Right cardiac atrium (tissue), 5 donors: Measurements from ENCODE around the gene DYNAP. TPM values are rescaled to one million over a fixed set of nuclear protein-coding genes. Genes with fewer than 3 reads are reported as not detected.

ENCODE experiments used
- ATAC-seq, 2 donors: fragments of 200-7000 bp; cut with Tn5 transposase; one replicate each; pipeline versions ENCODE4 v1.8.0 to v1.9.1; 2020; ENCODE audit warnings: moderate library complexity in 2 of 2, mild to moderate bottlenecking in 1 of 2
- DNase-seq, 3 donors: peaks; one replicate each; pipeline ENCODE4 v3.0.0-alpha.2; 2020
- H3K27ac ChIP-seq: one replicate; pipeline ENCODE4 v1.5.1; 2013; ENCODE audit warnings: mild to moderate bottlenecking, low read length, control low read depth, moderate library complexity
- H3K27me3 ChIP-seq: one replicate; pipeline ENCODE4 v1.6.1; 2013; ENCODE audit not compliant: control insufficient read depth, insufficient read depth
- H3K4me1 ChIP-seq: one replicate; pipeline ENCODE4 v1.6.1; 2013; ENCODE audit warnings: low read length; ENCODE audit not compliant: control insufficient read depth, insufficient read depth
- H3K4me3 ChIP-seq: one replicate; pipeline ENCODE4 v1.5.1; 2013; ENCODE audit warnings: low read length, control low read depth
- H3K9me3 ChIP-seq: one replicate; pipeline ENCODE4 v1.6.1; 2013; ENCODE audit warnings: low read length; ENCODE audit not compliant: control insufficient read depth
- WGBS: extraction: QIAGEN DNeasy Blood & Tissue Kit; methylation state at CpG from one replicate; pipeline ENCODE4 v1.1.7; 2013; 5-methylcytosine and 5-hydroxymethylcytosine counted together
- intact Hi-C, 4 donors: fragments of 100-400 bp; cut with DNase I; formaldehyde crosslinking; loops; one replicate each; pipeline versions ENCODE4 v1.11.0 to v1.14.0; 2022 to 2023
- polyA plus RNA-seq: library from polyadenylated mRNA; stranded (reverse); fragments of 200-250 nt; gene quantifications from one replicate; pipeline ENCODE4 v1.2.3, GENCODE V29; 2013
- total RNA-seq, 4 donors: library from RNA; stranded (reverse); fragmentation: NEBNext Ultra II Directional; extraction: Animal tissue kit (Norgen Biotek cat#: 25700); gene quantifications; one replicate each; pipeline ENCODE4 v1.2.1, GENCODE V29; 2021
- donor health status: healthy with polysubstance abuse.
- donor health status: DM: no; HTN: yes; CAD: no.
- donor health status: DM: no; HTN: no; CAD: no.
- donor health status: DM: no; HTN: yes; CAD: no; lungs with severe emphysema.
- donor health status: DM: yes; HTN: yes; CAD: no.

The DYNAP gene
- total and polyA plus RNA-seq, 5 donors, result not detected

DNA sequence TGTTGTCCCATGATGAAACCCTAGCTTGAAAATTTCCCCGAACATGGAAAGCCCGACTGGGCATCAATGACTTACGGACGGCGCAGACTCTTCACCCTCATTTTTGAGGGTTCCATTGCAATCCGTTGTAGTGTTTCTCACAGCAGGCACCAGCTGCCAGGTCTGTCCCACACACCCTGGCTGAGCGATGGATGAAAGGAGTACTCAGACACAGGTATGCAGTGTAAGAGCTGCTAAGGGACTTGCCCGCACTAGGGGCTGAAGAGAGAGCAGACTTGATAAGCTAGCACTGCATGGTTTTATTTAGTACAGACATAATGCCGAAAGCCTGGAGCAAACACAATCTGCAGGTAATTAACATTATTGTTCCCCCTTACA lies 15.8 kb downstream of the DYNAP start:
- Histone ChIP-seq H3K4me3 (no peak overlapping the region), H3K4me1 (no peaks in the 10 kb centered on the region), H3K27me3 (no peaks in the 10 kb centered on the region), H3K9me3 (no peaks in the 10 kb centered on the region), H3K27ac (no peak overlapping the region)
- intact Hi-C loops, result no loop called here
- DNase-seq (no peak), ATAC-seq (no peak)
- WGBS, result 82% methylated on average over 9 of the region's 9 CpGs

DNA sequence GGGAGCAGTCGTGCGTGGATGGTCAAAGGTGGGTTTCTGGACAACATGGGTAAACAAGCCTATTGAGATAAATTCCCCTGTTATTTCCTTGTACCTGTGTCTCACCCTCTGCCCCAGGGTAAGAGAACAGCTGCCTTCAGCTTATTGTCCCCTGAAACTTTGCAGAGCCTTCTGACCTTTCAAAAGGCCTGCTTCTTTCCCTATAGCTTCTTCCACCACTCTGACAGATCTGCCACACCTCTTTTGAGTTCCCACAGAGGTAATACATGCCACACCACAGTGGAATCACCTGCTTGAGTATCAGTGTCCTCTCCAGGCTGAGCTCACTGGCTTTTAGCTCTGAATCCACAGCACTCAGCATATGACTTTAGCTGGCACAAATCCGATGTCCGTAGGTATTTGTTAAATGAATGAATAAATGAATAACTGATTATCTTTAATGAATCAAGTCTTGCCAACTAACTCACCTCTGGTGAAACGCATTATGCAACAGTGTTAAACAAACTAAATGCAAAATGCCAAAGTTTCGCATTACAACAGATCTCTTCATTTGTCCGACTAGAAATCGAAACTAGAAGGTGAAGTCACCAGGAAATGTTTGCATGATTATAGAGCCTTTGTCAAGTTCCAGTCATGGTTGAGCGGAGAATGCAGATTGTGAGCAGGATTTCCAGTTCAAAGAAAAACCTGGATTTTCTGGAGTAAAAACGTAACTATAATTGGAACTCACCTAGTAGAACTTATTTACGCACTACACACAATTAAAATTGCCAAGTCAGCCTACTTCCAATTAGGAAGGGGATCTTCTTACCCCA lies 16.4 kb downstream of the DYNAP start:
- 68% methylated on average over 11 of the region's 11 CpGs for WGBS
- no peaks in the 10 kb centered on the region for H3K27me3 ChIP-seq
- intact Hi-C loops, result no loop called here
- H3K4me1 ChIP-seq, result no peaks in the 10 kb centered on the region
- DNase-seq (no peak), ATAC-seq (no peak)
- no peak overlapping the region for H3K4me3 ChIP-seq
- H3K9me3 ChIP-seq, result no peaks in the 10 kb centered on the region
- H3K27ac ChIP-seq, result no peak overlapping the region

DNA sequence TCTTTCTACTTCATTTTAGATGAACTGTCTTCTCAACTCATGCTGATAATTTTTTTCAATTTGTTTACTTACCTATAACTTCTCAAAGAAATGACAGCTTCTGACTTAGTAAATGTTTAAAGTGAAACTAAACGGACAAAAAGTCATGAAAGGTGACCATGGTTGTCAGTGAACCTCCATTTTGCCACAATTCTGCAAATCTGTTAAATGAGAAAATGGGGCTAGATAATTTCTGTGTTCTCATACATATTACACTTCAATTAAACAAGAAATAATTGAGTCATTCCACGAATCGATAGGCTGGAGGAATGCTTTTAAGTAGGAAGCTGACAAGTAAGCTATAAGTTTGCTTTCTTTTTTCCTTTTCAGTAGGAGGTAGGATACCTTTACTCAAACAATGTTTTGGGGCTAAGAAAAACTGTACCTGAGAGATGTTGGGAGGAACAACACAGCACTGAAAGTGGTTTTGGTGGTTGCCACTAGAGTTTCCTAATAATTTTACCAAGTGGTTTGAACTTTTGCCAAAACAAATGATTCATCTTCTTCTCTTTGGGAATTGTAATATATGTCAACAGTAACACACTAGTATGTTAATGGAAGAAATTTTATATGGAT lies 17.1 kb downstream of the DYNAP start:
- H3K4me3 ChIP-seq, result no peak overlapping the region
- no peaks in the 10 kb centered on the region for H3K27me3 ChIP-seq
- no peaks in the 10 kb centered on the region for H3K4me1 ChIP-seq
- intact Hi-C loops, result no loop called here
- DNase-seq (no peak), ATAC-seq (no peak)
- no peaks in the 10 kb centered on the region for H3K9me3 ChIP-seq
- 72% methylated on average over 3 of the region's 3 CpGs for WGBS
- H3K27ac ChIP-seq, result no peak overlapping the region

DNA sequence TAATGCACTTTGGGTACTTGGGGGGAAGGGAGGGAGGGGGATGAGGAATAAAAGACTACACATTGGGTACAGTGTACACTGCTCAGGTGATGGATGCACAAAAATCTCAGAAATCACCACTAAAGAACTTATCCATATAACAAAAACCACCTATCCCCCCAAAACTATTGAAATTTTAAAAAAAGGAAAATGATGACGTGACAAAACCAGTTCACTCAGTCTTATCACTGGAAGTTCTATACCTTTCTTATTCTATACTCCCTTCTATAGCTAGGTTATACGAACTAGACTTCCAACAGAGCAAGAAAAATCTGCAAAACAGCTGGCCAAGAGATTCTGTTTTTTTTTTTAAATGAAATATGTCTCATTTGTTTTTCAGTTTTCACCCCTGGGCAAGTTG lies 20.8 kb downstream of the DYNAP start:
- ATAC-seq, result no peak
- Histone ChIP-seq H3K27me3 (no peaks in the 10 kb centered on the region), H3K9me3 (no peaks in the 10 kb centered on the region), H3K27ac (no peak overlapping the region), H3K4me1 (no peaks in the 10 kb centered on the region), H3K4me3 (no peak overlapping the region)
- WGBS, result 71% methylated on average over 2 of the region's 2 CpGs
- intact Hi-C loops, result no loop called here
- DNase-seq, result no peak

DNA sequence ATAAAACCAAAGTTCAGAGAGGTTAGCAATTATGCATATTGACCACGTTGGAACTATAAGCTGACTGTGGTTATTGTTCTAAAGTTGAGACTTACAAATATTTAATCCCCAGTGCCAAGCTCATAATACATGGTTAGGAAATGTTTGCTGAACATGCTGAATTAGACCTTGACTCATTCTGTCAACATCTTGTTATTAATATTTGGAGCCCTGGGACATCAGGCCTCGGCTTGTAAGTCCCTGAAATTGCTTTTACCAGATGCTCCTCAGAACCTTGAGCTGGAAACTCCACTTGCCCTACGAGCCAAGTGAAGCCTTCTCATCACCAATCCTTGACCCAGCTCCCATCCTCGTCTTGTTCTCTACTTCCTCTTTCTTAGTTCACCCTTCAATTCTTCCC lies 21.2 kb downstream of the DYNAP start:
- Histone ChIP-seq H3K4me3 (no peak overlapping the region), H3K27ac (no peak overlapping the region), H3K4me1 (no peaks in the 10 kb centered on the region), H3K9me3 (no peaks in the 10 kb centered on the region), H3K27me3 (no peaks in the 10 kb centered on the region)
- intact Hi-C loops, result no loop called here
- no peak for DNase-seq
- WGBS, result 61% methylated on average over 4 of the region's 4 CpGs
- no peak for ATAC-seq

DNA sequence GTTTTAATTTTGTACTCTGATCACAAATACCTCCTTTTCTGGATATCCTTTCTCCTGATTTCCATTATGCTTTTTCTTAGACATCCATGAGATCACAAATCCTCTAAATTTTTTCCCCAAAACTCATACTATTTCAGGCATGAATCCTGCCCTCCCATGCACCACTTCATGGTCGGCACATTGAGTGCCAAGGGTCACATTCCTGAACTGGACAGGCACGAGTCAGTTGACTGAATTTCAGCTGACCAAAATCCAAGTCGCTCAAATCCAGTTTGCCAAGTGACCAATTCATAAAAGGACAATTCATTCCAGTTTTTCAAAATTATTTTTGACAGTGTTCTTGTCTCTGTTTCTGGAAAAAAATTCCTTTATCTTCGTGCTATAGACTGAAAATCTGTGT lies 22.1 kb downstream of the DYNAP start:
- intact Hi-C loops, result no loop called here
- Histone ChIP-seq H3K4me1 (no peaks in the 10 kb centered on the region), H3K4me3 (no peak overlapping the region), H3K27me3 (no peaks in the 10 kb centered on the region), H3K27ac (no peak overlapping the region), H3K9me3 (no peaks in the 10 kb centered on the region)
- no peak for DNase-seq
- WGBS, result 57% methylated on average over 4 of the region's 4 CpGs
- ATAC-seq, result no peak

DNA sequence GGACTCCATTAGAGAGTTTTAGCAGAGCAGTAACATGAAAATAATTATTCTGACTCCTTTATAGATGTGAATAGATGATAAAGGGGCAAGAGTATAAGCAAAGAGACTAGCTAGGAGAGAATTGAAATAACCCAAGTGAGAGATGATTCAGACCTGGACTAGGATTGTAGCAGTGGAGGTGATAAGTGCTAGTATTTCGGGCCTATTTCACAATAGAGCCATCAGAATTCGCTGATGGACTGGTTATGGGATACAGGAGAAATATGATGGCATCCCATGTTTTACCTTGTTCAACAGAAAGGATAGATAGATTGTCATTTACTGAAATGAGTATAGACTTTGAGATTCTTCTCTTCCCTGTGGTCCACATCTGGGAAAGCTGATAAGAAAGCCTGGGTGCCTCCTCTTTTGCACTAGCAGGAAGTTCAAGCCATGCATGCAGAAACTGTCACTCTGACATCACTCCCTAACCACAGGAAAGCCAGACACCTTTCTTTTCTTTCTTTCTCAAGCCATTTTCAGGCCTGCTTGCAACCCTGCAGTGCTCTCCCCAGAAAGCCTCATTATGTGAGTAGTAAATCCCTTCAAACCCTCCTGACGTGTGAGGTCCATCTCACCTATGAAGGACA lies 25.3 kb downstream of the DYNAP start:
- 80% methylated on average over 3 of the region's 3 CpGs for WGBS
- Histone ChIP-seq H3K4me3 (no peak overlapping the region), H3K4me1 (no peaks in the 10 kb centered on the region), H3K27ac (no peak overlapping the region), H3K9me3 (no peaks in the 10 kb centered on the region), H3K27me3 (no peaks in the 10 kb centered on the region)
- DNase-seq (no peak), ATAC-seq (no peak)
- intact Hi-C loops, result no loop called here

DNA sequence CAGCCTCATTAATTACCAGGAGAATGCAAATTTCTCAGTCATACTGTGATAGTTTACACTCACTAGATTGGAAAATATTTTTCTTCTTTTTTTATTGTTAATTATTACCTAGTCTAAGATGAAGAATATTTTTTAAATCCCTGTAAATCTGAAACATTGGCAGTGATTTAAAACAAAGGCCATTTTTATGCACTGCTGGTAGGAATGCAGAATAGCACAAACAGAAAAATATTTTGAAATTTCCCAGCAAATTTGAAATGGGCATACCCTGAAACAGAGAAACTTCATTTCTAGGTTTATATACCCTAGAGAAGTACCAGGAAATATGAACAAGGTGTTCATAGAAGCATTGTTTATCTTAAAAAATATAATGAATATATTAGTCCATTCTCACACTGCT lies 31.0 kb downstream of the DYNAP start:
- no peaks in the 10 kb centered on the region for H3K9me3 ChIP-seq
- intact Hi-C loops, result no loop called here
- H3K4me3 ChIP-seq, result no peak overlapping the region
- no peaks in the 10 kb centered on the region for H3K4me1 ChIP-seq
- DNase-seq (no peak), ATAC-seq (no peak)
- H3K27ac ChIP-seq, result no peak overlapping the region
- no peaks in the 10 kb centered on the region for H3K27me3 ChIP-seq

DNA sequence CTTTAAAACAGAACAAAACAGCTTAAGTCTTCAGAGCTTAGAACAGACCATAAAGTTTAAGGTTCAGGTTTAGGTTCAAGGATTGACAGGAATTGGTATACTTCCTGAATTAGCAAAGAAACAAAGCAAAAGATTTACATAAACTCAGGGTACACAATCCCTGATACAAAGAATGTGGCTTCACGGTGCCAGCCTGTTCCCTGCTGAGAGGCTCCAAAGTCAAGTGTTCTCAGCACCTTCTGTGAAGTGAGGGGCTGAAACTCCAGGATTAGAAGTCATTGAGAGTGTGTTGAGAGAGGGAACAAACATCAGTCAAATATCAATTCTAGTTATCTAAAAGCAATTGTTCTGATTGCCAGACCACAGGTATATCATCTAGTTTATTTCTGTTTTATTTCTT lies 35.7 kb downstream of the DYNAP start:
- ATAC-seq, result no peak
- 72% methylated on average over 1 of the region's 1 CpG for WGBS
- no peaks in the 10 kb centered on the region for H3K27me3 ChIP-seq
- intact Hi-C loops, result no loop called here
- no peak for DNase-seq
- no peaks in the 10 kb centered on the region for H3K4me1 ChIP-seq
- no peaks in the 10 kb centered on the region for H3K9me3 ChIP-seq
- H3K4me3 ChIP-seq, result no peak overlapping the region
- no peak overlapping the region for H3K27ac ChIP-seq

DNA sequence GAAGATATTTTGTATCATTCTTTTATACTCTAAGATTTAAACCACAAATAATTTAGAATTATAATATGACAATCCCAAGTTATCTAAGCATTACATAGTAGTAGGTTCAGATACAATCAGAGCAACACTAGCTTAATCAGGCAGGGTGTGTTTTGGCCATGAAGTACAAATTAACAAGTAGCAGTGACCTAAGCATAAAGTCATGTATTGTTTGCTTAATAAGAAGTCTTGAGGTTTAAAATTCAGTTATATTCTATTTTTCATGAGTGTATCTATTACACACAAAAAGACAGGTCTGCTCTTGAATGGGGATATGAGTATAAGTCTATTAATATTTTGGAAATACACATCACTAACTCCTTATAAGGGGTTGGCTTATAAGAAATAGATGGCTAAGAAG lies 39.9 kb downstream of the DYNAP start:
- DNase-seq (no peak), ATAC-seq (no peak)
- no peaks in the 10 kb centered on the region for H3K9me3 ChIP-seq
- H3K4me3 ChIP-seq, result no peak overlapping the region
- intact Hi-C loops, result no loop called here
- H3K27ac ChIP-seq, result no peak overlapping the region
- no peaks in the 10 kb centered on the region for H3K4me1 ChIP-seq
- H3K27me3 ChIP-seq, result no peaks in the 10 kb centered on the region

DNA sequence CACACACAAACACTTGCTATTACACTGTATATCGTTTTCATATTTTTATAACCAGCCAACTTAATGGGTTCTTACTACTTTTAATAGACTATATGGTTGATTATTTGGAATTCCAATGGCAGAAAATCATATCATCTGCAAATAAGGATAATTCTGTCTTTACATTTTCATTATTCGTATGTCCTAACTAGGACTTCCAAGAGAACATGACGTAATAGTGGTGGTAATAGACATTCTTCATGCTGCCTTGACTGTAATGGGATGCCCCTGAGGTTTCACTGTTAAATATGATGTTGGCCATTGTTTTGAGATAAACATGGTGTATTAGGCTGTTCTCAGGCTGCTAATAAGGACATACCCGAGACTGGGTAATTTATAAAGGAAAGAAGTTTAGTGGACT lies 45.2 kb downstream of the DYNAP start:
- no peak overlapping the region for H3K4me3 ChIP-seq
- no peak for ATAC-seq
- no peak for DNase-seq
- peaks cover 3% of the 10 kb centered on the region for H3K27me3 ChIP-seq
- H3K9me3 ChIP-seq, result no peaks in the 10 kb centered on the region
- no peaks in the 10 kb centered on the region for H3K4me1 ChIP-seq
- WGBS, result 81% methylated on average over 4 of the region's 4 CpGs
- H3K27ac ChIP-seq, result no peak overlapping the region
- intact Hi-C loops, result no loop called here
